Muscle of leg (tissue), 11 donors: ENCODE measurements around the gene HMGCL. TPM values are rescaled to one million over a fixed set of nuclear protein-coding genes. Genes with fewer than 3 reads are reported as not detected.

ENCODE experiments used
- DNase-seq: peaks from one replicate; pipeline ENCODE4 v3.0.0; 2013
- H3K27ac ChIP-seq: one replicate; pipeline ENCODE4 v1.5.1; 2013; ENCODE audit warnings: mild to moderate bottlenecking, low read length, control low read depth
- H3K27me3 ChIP-seq: one replicate; pipeline ENCODE4 v1.6.1; 2013; ENCODE audit warnings: low read length; ENCODE audit not compliant: control insufficient read depth, insufficient read depth
- H3K36me3 ChIP-seq: one replicate; pipeline ENCODE4 v1.6.1; 2013; ENCODE audit warnings: low read length; ENCODE audit not compliant: control insufficient read depth, insufficient read depth
- H3K4me1 ChIP-seq: one replicate; pipeline ENCODE4 v1.6.1; 2013; ENCODE audit warnings: low read length; ENCODE audit not compliant: control insufficient read depth, insufficient read depth
- H3K4me3 ChIP-seq: one replicate; pipeline ENCODE4 v1.5.1; 2013; ENCODE audit warnings: low read length, control low read depth
- H3K9me3 ChIP-seq: replicated peaks from 2 replicates; pipeline ENCODE4 v1.6.1; 2013; ENCODE audit warnings: low read depth, low read length; ENCODE audit not compliant: control insufficient read depth
- WGBS: methylation state at CpG from one replicate; pipeline ENCODE4 v1.1.5; 2013; ENCODE audit warnings: missing lambda C conversion rate; ENCODE audit not compliant: insufficient coverage; 5-methylcytosine and 5-hydroxymethylcytosine counted together
- polyA plus RNA-seq, 8 donors: library from polyadenylated mRNA; unstranded; fragments of 120-200 nt; gene quantifications; one replicate each; pipeline versions ENCODE4 v1.2.1 to v1.2.3, GENCODE V29; 2013; ENCODE audit warnings: inconsistent platforms in 1 of 8, low replicate concordance in 1 of 8; ENCODE audit not compliant: insufficient read length in 8 of 8, insufficient read depth in 1 of 8
- total RNA-seq: library from RNA; stranded (reverse); fragments of 120-200 nt; gene quantifications from one replicate; pipeline ENCODE4 v1.2.4, GENCODE V29; 2013

HMGCL gene
- total and polyA plus RNA-seq, 9 donors = 21.3 to 33.7 (median 22.8) TPM

DNA sequence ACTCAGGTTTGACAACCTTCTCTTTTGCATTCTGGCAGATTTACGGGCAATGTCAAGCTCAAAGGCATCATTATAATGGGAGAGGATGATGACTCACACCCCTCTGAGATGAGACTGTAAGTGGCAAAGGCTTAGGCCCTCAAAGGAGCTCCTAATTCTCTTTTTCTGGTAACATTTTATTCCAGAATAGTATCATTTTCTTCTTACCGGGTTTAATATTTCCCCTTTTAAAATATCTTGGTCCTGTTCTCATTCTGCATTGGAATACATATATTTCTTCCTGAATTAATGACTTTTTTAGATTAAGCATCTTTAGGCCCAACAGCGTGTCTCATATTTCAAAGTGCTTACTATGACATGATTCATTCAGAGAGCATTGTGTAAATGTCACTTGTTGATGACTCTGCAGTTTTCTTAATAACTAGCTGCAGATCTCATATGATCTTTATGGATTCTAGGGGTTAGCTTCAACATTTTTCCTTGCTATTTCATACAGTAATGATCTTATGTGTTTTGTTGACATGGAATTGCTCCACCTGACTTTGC is 45.3 kb downstream of the HMGCL start:
- Histone ChIP-seq H3K4me3 (no peak overlapping the region), H3K27me3 (no peaks in the 10 kb centered on the region), H3K9me3 (no peaks in the 10 kb centered on the region), H3K4me1 (peaks cover 14% of the 10 kb centered on the region), H3K27ac (no peak overlapping the region), H3K36me3 (peaks cover 19% of the 10 kb centered on the region)
- no peak for DNase-seq
- WGBS = no CpG with 5 or more reads among the region's 3 CpGs

DNA sequence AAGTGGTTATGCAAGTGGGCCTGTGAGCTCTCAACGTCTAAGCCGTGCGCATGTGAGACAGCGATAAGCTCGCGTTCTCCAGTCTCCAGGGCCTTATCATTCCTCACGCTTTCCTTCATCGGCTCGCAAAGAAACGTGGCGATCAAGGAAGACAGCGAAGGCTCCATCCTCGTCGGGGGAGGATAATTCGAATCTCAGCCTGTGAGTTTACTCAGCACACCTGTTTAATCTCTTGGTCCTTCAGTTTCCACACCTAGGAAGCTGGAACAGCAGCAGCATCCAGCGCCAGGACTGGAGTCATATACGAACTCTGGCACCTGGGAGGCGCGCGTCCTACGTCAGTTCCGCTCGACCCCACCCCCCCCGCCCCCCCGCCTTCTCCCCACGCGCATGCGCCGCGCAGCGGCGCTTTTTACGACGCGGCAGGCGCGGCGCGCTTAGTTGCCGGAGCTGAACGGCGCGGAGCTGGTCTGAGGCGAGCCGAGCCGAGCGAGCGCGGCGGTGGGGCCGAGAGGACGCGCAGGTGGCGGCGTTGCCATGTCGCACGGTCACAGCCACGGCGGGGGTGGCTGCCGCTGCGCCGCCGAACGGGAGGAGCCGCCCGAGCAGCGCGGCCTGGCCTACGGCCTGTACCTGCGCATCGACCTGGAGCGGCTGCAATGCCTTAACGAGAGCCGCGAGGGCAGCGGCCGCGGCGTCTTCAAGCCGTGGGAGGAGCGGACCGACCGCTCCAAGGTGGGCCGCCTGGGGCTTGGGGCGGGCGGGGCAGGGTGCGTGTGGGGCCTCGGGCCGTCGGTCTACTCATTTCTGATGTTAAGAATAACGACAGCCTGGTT is 47.0 kb downstream of the HMGCL start, which contains the start of gene PITHD1:
PITHD1 (plus strand) TSS at position 440 of the 836 bp plus-strand sequence; CDS start at position 538, 98 bp downstream.
- under 1% methylated on average over 76 of the region's 91 CpGs for WGBS
- Histone ChIP-seq H3K27me3 (no peaks in the 10 kb centered on the region), H3K36me3 (peaks cover 14% of the 10 kb centered on the region), H3K4me3 (peak within 1 kb of the TSS; percentile 93), H3K9me3 (no peaks in the 10 kb centered on the region), H3K27ac (peak within 1 kb of the TSS; percentile 93), H3K4me1 (peaks cover 14% of the 10 kb centered on the region)
- peak; percentile 92 for DNase-seq

DNA sequence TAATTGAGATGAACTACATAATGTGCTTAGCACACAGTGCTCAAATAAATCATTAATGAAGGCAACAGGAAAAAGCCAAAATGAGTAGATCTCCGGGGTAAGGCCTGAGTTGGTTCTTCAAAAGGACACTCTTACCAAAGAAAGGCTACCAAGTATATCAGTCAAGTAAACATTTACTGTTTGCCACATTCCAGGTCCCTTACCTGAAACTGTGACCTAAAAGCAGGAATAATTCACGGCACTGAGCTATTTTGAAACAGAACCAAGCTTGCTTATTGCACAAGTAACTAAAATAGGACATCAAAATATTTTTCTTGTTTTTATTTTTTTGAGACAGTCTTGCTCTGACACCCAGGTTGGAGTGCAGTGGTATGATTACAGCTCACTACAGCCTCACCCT is 49.0 kb downstream of the HMGCL start:
- Histone ChIP-seq H3K4me1 (peaks cover 14% of the 10 kb centered on the region), H3K27ac (no peak overlapping the region), H3K9me3 (no peaks in the 10 kb centered on the region), H3K27me3 (no peaks in the 10 kb centered on the region), H3K4me3 (no peak overlapping the region), H3K36me3 (peaks cover 5% of the 10 kb centered on the region)
- no CpG with 5 or more reads among the region's 2 CpGs for WGBS
- no peak for DNase-seq

DNA sequence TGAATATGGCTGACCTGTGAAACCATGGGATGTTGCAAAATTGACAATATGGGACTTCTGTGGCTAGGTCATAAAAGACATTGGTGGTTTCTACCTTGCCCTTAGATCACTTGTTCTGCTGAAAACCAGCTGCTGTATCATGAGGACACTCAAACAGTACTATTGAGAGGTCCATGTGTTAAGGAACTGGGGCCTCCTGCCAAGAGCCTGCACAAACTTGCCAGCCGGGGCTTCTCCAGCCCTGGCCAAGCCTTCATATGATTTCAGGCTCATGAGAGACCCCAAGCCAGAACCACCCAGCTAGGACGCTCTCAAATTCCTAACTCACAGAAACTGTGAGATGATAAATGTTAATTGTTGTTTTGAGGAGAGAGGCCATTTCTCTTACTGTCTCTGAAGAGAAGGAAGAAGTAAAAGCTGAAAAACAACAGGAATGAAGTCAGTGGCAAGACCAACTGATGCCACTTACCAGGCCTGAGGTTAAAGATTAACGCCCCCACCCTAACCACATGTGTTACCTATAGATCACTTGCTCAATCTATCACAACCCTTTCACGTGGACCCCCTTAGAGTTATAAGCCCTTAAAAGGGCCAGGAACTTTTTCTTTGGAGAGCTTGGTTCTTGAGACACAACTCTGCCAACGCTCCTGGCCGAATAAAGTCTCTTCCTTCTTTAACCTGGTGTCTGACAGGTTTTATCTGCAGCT is 50.9 kb downstream of the HMGCL start:
- WGBS = 65% methylated on average over 2 of the region's 6 CpGs
- Histone ChIP-seq H3K27ac (no peak overlapping the region), H3K4me3 (no peak overlapping the region), H3K36me3 (no peaks in the 10 kb centered on the region), H3K9me3 (no peaks in the 10 kb centered on the region), H3K27me3 (no peaks in the 10 kb centered on the region), H3K4me1 (peaks cover 14% of the 10 kb centered on the region)
- no peak for DNase-seq

DNA sequence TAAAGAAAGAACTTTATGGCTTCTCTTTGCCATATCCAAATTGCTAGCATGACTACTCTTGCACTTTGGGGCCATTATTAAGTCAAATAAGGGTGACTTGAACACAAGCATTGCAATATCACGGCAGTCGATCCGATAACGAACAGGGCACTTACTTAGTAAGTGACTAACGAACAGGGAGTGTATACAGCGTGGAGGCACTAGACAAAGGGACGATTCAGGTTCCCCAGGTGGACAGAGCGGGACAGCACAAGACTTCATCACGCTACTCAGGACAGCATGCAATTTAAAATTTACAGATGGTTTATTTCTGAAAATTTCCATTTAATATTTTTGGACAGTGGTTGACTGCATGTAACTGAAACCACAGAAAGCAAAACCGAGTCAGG is 52.4 kb downstream of the HMGCL start:
- no peaks in the 10 kb centered on the region for H3K27me3 ChIP-seq
- H3K4me1 ChIP-seq = peaks cover 7% of the 10 kb centered on the region
- no peak for DNase-seq
- H3K36me3 ChIP-seq = peaks cover 7% of the 10 kb centered on the region
- H3K9me3 ChIP-seq = no peaks in the 10 kb centered on the region
- H3K4me3 ChIP-seq = no peak overlapping the region
- no peak overlapping the region for H3K27ac ChIP-seq
- WGBS = 87% methylated on average over 9 of the region's 10 CpGs

DNA sequence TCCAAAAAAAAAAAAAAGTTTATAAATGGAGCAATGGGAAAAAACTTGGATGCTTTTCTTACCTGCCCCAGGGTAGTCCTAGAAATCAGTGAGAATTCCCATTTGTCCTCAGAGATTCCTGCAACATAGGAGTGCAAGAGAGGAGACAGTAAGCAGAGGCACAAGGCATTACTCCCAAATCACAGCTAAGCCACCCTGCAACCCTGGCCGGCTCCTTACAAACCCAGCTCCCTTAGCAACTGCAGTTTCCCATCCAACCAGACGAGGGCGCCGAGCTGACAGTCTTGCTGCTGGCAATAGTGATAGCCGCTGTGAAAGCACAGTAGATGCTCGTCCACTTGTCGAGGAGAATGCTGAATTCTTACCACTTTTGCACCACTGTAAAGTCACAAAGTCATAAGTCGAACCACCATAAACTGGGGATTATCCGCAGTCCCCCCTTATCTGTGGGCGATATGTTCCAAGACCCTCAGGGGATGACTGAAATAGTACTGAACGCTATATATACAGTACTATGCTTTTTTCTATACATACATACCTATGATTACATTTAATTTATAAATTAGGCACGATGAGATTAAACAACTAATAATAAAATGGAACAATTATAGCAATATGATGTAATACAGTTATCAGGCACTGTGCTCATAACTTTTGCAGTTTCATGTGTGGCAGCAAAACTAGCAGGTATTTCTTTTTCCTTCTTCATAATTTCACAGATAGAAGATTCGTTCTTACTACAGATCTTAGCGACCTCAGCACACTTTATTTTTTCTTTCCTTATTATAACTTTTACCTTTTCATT is 53.0 kb downstream of the HMGCL start:
- Histone ChIP-seq H3K27me3 (no peaks in the 10 kb centered on the region), H3K36me3 (peaks cover 9% of the 10 kb centered on the region), H3K27ac (no peak overlapping the region), H3K4me3 (no peak overlapping the region), H3K4me1 (peaks cover 2% of the 10 kb centered on the region), H3K9me3 (no peaks in the 10 kb centered on the region)
- WGBS = 11% methylated on average over 7 of the region's 14 CpGs
- DNase-seq = peak; percentile 87

DNA sequence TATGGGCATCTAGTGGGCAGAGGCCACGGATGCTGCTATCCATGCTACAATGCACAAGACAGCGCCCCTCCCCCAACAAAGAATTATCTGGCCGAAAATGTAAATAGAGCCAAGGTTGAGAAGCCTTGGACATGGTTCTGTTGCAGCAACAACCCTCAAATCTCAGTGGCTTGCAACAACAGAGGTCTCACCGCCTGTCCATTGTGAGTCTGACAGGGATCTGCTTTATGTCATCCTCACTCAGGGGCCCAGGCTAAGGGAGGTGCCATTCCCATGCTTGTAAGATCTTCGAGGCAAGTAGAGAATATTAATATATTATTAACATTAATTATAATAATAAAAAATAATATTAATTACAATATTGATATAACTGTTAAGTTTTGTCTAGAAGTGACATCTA is 56.5 kb downstream of the HMGCL start:
- Histone ChIP-seq H3K4me1 (peaks cover 2% of the 10 kb centered on the region), H3K9me3 (no peaks in the 10 kb centered on the region), H3K36me3 (peaks cover 25% of the 10 kb centered on the region), H3K27ac (no peak overlapping the region), H3K4me3 (no peak overlapping the region), H3K27me3 (no peaks in the 10 kb centered on the region)
- 80% methylated on average over 1 of the region's 5 CpGs for WGBS
- DNase-seq = no peak

DNA sequence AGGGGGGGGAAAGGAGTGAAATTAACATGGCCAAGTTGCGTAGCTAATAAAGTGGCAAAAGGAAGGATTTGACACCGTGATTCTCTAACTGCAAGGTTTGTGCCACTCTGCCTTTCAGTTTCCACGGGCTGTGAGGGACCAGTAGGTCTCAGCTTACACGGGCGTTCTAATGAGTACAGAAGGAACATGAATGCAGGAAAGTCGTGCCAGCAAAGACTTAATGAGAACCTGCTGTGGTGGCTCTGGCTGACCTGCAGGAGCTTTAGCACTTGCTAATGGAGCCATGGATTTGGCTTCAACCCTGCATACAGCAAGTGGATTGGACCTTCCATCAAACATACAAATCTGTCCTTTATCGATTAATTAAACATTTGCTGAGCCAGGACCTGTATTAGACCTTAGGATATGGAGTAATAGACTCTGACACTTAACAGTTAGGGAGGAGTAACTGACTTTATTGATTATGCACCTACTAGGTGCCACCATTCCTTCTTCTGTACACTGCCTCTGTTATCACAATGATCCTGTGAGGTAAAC is 62.1 kb downstream of the HMGCL start:
- DNase-seq = peak; percentile 40
- Histone ChIP-seq H3K4me1 (peaks cover 7% of the 10 kb centered on the region), H3K36me3 (peaks cover 62% of the 10 kb centered on the region), H3K27ac (no peak overlapping the region), H3K27me3 (no peaks in the 10 kb centered on the region), H3K4me3 (no peak overlapping the region), H3K9me3 (no peaks in the 10 kb centered on the region)
- 29% methylated on average over 4 of the region's 7 CpGs for WGBS

DNA sequence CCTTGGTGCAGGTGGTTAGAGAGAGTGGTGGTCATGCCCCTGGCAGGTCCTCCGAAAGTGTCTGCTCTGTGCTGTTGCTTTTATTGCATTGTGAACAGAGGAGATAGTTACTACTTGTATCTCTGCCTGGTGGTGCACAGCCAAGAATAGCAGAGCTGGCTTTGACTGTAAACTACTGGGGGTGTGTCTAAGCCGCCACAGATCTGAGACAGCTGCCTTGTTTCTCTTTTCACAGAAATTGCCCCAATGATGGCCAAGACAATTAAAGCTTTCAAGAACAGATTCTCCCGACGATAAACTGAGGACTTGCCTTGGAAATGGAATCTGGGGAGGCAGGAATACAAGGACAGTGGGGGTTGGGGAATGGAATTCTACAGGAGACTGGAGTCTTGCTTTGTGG is 66.0 kb downstream of the HMGCL start:
- Histone ChIP-seq H3K27ac (no peak overlapping the region), H3K9me3 (no peaks in the 10 kb centered on the region), H3K27me3 (no peaks in the 10 kb centered on the region), H3K4me3 (no peak overlapping the region), H3K36me3 (peaks cover 82% of the 10 kb centered on the region), H3K4me1 (peaks cover 7% of the 10 kb centered on the region)
- peak; percentile 17 for DNase-seq
- 100% methylated on average over 1 of the region's 4 CpGs for WGBS
